GM19238 (cell line): ENCODE data around the gene KIF26A.

Source experiments
- DNase-seq: peaks from one replicate; pipeline ENCODE4 v3.0.0; 2011; ENCODE audit warnings: low spot score; ENCODE audit not compliant: insufficient read length

Gene KIF26A

GRCh38 chr14:104101086-104101621 lies 37.2 kb upstream of the KIF26A start:
- no peak for DNase-seq

- DNase-seq = no peak
Measured at GRCh38 chr14:104101651-104102281, 36.6 kb upstream of the KIF26A start.

GRCh38 chr14:104102282-104102914 lies 36.0 kb upstream of the KIF26A start:
- no peak for DNase-seq

GRCh38 chr14:104103061-104103445 lies 35.3 kb upstream of the KIF26A start:
- DNase-seq = no peak

- no peak for DNase-seq
Measured at GRCh38 chr14:104103446-104104075, 34.8 kb upstream of the KIF26A start.

- no peak for DNase-seq
Measured at GRCh38 chr14:104104076-104104901, 34.1 kb upstream of the KIF26A start.

- no peak for DNase-seq
Measured at GRCh38 chr14:104105071-104105821, 33.1 kb upstream of the KIF26A start.

- DNase-seq = no peak
Measured at GRCh38 chr14:104105822-104106470, 32.4 kb upstream of the KIF26A start.

GRCh38 chr14:104106471-104106991 lies 31.9 kb upstream of the KIF26A start:
- no peak for DNase-seq

GRCh38 chr14:104107101-104107581 lies 31.2 kb upstream of the KIF26A start:
- DNase-seq = no peak

- no peak for DNase-seq
Measured at GRCh38 chr14:104107611-104108569, 30.5 kb upstream of the KIF26A start.

GRCh38 chr14:104108570-104109541 lies 29.5 kb upstream of the KIF26A start:
- no peak for DNase-seq

GRCh38 chr14:104109731-104110361 lies 28.5 kb upstream of the KIF26A start:
- no peak for DNase-seq

- no peak for DNase-seq
Measured at GRCh38 chr14:104110491-104111209, 27.7 kb upstream of the KIF26A start.

GRCh38 chr14:104111301-104112112 lies 26.9 kb upstream of the KIF26A start:
- DNase-seq = no peak

- DNase-seq = no peak
Measured at GRCh38 chr14:104112113-104112505, 26.3 kb upstream of the KIF26A start.
